Measurements from ENCODE around the gene HELZ.

GRCh38 chr17:67202503-67202902 is 42.5 kb downstream of the HELZ start:
- TF ChIP-seq CTCF (IDR thresholded peaks at IDR 0.05; ENCODE audit: control extremely low read depth in 1 of 3, insufficient read depth in 1 of 3, low read depth in 1 of 3, low read length in 3 of 3), result no peak
- TF ChIP-seq, protein P1, sequence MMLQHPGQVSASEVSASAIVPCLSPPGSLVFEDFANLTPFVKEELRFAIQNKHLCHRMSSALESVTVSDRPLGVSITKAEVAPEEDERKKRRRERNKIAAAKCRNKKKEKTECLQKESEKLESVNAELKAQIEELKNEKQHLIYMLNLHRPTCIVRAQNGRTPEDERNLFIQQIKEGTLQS (IDR thresholded peaks at IDR 0.05; ENCODE audit: insufficient read depth, low read depth, low read length), result no peak
- TF ChIP-seq CREB1 (IDR thresholded peaks at IDR 0.05), result no peak
- no peak for TF ChIP-seq CBX5 (IDR thresholded peaks at IDR 0.05; ENCODE audit: low read depth, low read length)
- no peak for TF ChIP-seq ZNF274 (IDR thresholded peaks at IDR 0.05; ENCODE audit: borderline replicate concordance, extremely low read depth, low read length)
- TF ChIP-seq JUND (IDR thresholded peaks at IDR 0.05; ENCODE audit: low read length), result no peak
- TF ChIP-seq CHD1 (IDR thresholded peaks at IDR 0.05; ENCODE audit: low read depth, low read length), result no peak
- TF ChIP-seq POLR2A (IDR thresholded peaks at IDR 0.05; ENCODE audit: control extremely low read depth in 1 of 2, low read depth in 2 of 2, low read length in 2 of 2), result no peak
- no peak for TF ChIP-seq HDAC2 (IDR thresholded peaks at IDR 0.05; ENCODE audit: borderline replicate concordance in 1 of 2, low read depth in 2 of 2, low read length in 2 of 2)
- no peak for TF ChIP-seq EZH2 (IDR thresholded peaks at IDR 0.05; ENCODE audit: low read depth, low read length, severe bottlenecking)
- no peak for TF ChIP-seq RXRA (IDR thresholded peaks at IDR 0.05; ENCODE audit: insufficient read depth, low read depth, low read length)
